H1 (cell line): ENCODE data around the gene MUC5AC.

Experiments
- NRF1 ChIP-seq: IDR thresholded peaks from 2 replicates; pipeline ENCODE4 v1.6.1; 2011; ENCODE audit warnings: mild to moderate bottlenecking, low read depth, low read length, improper control_type of control experiment
- TAF1 ChIP-seq: IDR thresholded peaks from 2 replicates; pipeline ENCODE4 v1.6.1; 2011; ENCODE audit warnings: mild to moderate bottlenecking, low read depth, low read length

DNA sequence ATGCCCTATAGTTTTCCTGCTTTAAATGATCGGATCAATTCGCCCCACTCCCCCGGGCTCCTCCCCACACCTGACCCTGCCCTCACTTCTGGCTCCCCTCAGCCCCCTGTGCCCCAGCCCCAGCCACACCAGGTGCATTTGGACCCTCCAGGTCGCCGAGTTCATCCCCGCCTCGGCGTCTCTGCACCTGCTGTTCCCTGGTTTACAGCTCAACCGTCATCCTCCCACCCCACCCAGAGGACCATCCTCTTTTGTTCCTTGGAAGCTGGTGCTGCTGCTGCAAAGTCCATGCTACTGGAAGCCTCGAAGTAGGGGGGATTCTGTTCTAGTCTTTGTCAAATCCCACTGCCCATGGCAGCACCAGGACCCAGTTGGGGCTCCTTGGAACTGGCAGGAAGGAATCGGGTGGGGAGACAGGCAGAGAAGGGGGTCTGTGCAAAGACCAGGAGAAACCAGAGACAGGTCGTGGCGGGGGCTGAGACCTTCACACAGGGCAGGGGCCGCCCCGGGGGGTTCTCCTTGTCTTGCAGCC, 60.6 kb downstream of the MUC5AC start:
- no peak for TF ChIP-seq TAF1
- TF ChIP-seq NRF1, result no peak
